Tibial nerve (tissue), 4 donors: ENCODE measurements around the gene CPZ. TPM values are rescaled to one million over a fixed set of nuclear protein-coding genes. Genes with fewer than 3 reads are reported as not detected.

ENCODE experiments used
- DNase-seq, 2 donors: peaks; one replicate each; pipeline ENCODE4 v3.0.0-alpha.2; 2019; ENCODE audit warnings: low spot score in 2 of 2
- H3K27ac ChIP-seq, 4 donors: fragments of 200-600 bp; sonication (generic) in 3 of 4; one replicate each; pipeline ENCODE4 v1.5.1; 2017 to 2019; ENCODE audit warnings: mild to moderate bottlenecking in 1 of 4
- H3K27me3 ChIP-seq, 2 donors: fragments of 200-600 bp; sonication (generic) in 1 of 2; one replicate each; pipeline versions ENCODE4 v1.5.1 to v1.6.0; 2017 to 2019
- H3K36me3 ChIP-seq, 3 donors: fragments of 200-600 bp; sonication (generic); one replicate each; pipeline ENCODE4 v1.5.1; 2018 to 2019
- H3K4me1 ChIP-seq, 4 donors: fragments of 200-600 bp; sonication (generic) in 3 of 4; one replicate each; pipeline ENCODE4 v1.5.1; 2017 to 2019
- H3K4me3 ChIP-seq, 4 donors: fragments of 200-600 bp; sonication (generic) in 3 of 4; one replicate each; pipeline ENCODE4 v1.5.1; 2017 to 2019; ENCODE audit warnings: mild to moderate bottlenecking in 1 of 4, moderate library complexity in 1 of 4
- H3K9me3 ChIP-seq, 4 donors: fragments of 200-600 bp; sonication (generic) in 3 of 4; one replicate each; pipeline ENCODE4 v1.5.1; 2017 to 2019
- EP300 ChIP-seq, 2 donors: sonication (generic); formaldehyde crosslinking; IDR thresholded peaks; one replicate each; pipeline ENCODE4 v1.6.1; 2017; ENCODE audit warnings: antibody characterized with exemption in 2 of 2, mild to moderate bottlenecking in 1 of 2
- POLR2A ChIP-seq, 2 donors: fragments of 450-650 bp; IDR thresholded peaks; one replicate each; pipeline ENCODE4 v1.6.1; 2017; ENCODE audit warnings: antibody characterized with exemption in 2 of 2, mild to moderate bottlenecking in 2 of 2, moderate library complexity in 2 of 2
- WGBS, 2 donors: methylation state at CpG; one replicate each; pipeline ENCODE4 v1.1.5; 2018; 5-methylcytosine and 5-hydroxymethylcytosine counted together
- total RNA-seq, 4 donors: library from RNA; depleted of rRNA; stranded (reverse); fragments of >200 nt; gene quantifications; one replicate each; pipeline ENCODE4 v1.1.0, GENCODE V29; 2016
- TF ChIP-seq, protein P1 (sequence below), 5 experiments: fragments of 200-600 bp in 3 of 5; fragments of 450-650 bp in 2 of 5; sonication (generic) in 3 of 5; IDR thresholded peaks; one replicate each; pipeline ENCODE4 v1.5.1; 2016 to 2019; ENCODE audit warnings: antibody characterized with exemption in 5 of 5, mild to moderate bottlenecking in 3 of 5, moderate library complexity in 2 of 5

CPZ gene
- total RNA-seq, 4 donors from 2014 or later, result 1.6 to 11.7 (median 2.5) TPM

DNA sequence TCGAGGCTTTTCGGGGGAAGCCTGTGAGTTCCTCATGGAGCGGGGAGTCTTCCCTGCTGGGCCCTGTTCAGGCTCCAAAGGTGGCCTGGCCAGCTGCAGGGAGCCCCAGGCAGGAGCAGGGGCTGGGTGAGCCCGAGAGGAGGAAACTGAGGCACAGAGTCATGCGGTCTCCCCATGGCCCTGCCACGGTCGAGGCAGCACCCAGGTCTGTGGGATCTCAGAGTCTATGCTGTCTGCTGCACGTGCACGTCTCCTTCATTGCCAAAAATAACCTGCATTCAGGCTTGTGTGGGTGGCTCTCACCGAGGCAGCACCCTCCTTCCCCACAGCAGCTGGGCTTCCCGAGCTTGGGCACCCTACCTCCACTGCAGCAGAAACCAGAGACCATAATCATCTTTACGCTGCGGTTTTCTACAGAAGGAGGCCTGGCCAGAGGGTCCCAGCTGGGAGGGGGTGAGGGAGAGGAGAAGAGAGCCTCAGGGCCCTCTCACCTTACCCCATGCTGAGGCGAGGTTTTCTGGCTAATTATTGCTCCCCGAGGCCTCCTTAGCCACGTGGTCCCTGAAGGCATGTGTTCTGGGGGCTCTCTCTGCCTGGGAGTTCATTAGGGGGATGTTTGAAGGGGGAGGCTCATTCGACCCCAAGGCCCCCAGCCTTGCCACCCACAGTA lies 64.3 kb downstream of the CPZ start:
- WGBS, 2 donors, result 58 to 72% methylated on average over 15 to 17 of the region's 17 CpGs
- no peak overlapping the region for H3K27ac ChIP-seq
- no peaks in the 10 kb centered on the region for H3K36me3 ChIP-seq
- H3K4me1 ChIP-seq, result no peaks in the 10 kb centered on the region
- peaks cover 0 to 36% (median 0%) of the 10 kb centered on the region in 4 donors for H3K9me3 ChIP-seq
- DNase-seq, result no peak
- no peak overlapping the region for H3K4me3 ChIP-seq
- no peaks in the 10 kb centered on the region for H3K27me3 ChIP-seq
- no peak for TF ChIP-seq POLR2A (IDR thresholded peaks at IDR 0.05)
- TF ChIP-seq EP300 (IDR thresholded peaks at IDR 0.05), result no peak
- TF ChIP-seq, protein P1, sequence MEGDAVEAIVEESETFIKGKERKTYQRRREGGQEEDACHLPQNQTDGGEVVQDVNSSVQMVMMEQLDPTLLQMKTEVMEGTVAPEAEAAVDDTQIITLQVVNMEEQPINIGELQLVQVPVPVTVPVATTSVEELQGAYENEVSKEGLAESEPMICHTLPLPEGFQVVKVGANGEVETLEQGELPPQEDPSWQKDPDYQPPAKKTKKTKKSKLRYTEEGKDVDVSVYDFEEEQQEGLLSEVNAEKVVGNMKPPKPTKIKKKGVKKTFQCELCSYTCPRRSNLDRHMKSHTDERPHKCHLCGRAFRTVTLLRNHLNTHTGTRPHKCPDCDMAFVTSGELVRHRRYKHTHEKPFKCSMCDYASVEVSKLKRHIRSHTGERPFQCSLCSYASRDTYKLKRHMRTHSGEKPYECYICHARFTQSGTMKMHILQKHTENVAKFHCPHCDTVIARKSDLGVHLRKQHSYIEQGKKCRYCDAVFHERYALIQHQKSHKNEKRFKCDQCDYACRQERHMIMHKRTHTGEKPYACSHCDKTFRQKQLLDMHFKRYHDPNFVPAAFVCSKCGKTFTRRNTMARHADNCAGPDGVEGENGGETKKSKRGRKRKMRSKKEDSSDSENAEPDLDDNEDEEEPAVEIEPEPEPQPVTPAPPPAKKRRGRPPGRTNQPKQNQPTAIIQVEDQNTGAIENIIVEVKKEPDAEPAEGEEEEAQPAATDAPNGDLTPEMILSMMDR (IDR thresholded peaks at IDR 0.05), result no peak

DNA sequence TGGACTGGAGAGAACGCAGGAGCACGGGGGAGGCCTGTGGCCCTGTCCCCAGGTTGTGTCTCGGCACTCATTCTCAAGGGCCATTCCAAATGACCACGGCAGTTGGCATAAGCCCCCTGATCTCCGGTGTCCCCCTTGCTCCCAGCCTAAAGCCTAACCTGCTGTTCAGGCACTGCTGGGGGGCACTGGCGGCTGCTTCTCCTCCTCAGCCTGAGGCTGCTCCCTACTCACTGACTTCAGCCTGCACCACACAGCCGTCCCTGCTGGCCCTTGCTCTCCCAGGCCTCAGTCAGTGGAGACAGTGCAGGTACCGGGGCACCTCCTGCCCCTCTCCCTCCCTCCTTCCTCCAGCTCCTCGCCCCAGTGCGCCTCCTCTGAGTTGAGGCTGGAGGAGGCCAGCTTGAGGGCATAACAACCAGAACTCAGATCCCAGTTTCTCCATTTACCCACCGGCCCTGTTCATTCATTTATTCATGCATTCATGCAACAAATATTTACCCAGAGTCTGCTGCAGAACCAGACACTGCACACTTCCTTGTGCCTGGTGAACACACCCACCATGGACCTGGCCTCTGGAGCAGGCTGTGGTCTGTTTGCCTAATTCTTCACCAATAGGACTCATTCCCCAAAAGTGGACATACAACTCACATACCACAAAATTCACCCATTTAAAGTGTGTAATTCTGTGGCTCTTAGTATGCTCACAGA lies 65.0 kb downstream of the CPZ start:
- DNase-seq, result no peak
- no peaks in the 10 kb centered on the region for H3K27me3 ChIP-seq
- 73 to 78% methylated on average over 11 of the region's 11 CpGs for WGBS, 2 donors

DNA sequence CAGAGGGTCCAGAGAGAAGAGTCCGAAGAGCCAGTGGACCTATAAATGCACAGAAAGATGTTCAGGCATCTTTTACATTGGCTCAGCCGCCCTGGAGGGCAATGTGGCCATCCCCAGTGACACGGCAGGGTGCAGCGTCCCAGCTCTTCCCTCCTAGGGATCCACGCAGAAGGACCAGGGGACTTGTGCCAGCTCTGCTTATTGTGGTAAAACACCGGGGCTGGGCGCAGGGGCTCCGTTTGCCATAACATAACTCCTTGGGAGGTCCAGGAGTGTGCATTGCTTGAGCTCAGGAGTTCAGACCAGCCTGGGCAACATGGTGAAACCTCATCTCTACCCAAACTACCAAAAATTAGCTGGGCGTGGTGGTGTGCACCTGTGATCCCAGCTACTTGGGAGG lies 70.2 kb downstream of the CPZ start:
- no peaks in the 10 kb centered on the region for H3K4me1 ChIP-seq
- H3K9me3 ChIP-seq, result peaks cover 0 to 5% (median 0%) of the 10 kb centered on the region in 4 donors
- DNase-seq, result no peak
- no peaks in the 10 kb centered on the region for H3K36me3 ChIP-seq
- no peaks in the 10 kb centered on the region for H3K27me3 ChIP-seq
- no peak for TF ChIP-seq POLR2A (IDR thresholded peaks at IDR 0.05)
- TF ChIP-seq, protein P1 (IDR thresholded peaks at IDR 0.05), result no peak
- TF ChIP-seq EP300 (IDR thresholded peaks at IDR 0.05), result no peak
- H3K4me3 ChIP-seq, result no peak overlapping the region
- 74 to 76% methylated on average over 9 of the region's 9 CpGs for WGBS, 2 donors
- no peak overlapping the region for H3K27ac ChIP-seq

More for the DNA sequence above, 65.0 kb downstream of the CPZ start:
- H3K9me3 ChIP-seq, result peaks cover 0 to 34% (median 0%) of the 10 kb centered on the region in 4 donors
- no peaks in the 10 kb centered on the region for H3K4me1 ChIP-seq
- H3K36me3 ChIP-seq, result no peaks in the 10 kb centered on the region
- TF ChIP-seq EP300 (IDR thresholded peaks at IDR 0.05) (no peak), POLR2A (IDR thresholded peaks at IDR 0.05) (no peak)
- TF ChIP-seq, protein P1 (IDR thresholded peaks at IDR 0.05), result no peak
- H3K4me3 ChIP-seq, result no peak overlapping the region
- H3K27ac ChIP-seq, result no peak overlapping the region

DNA sequence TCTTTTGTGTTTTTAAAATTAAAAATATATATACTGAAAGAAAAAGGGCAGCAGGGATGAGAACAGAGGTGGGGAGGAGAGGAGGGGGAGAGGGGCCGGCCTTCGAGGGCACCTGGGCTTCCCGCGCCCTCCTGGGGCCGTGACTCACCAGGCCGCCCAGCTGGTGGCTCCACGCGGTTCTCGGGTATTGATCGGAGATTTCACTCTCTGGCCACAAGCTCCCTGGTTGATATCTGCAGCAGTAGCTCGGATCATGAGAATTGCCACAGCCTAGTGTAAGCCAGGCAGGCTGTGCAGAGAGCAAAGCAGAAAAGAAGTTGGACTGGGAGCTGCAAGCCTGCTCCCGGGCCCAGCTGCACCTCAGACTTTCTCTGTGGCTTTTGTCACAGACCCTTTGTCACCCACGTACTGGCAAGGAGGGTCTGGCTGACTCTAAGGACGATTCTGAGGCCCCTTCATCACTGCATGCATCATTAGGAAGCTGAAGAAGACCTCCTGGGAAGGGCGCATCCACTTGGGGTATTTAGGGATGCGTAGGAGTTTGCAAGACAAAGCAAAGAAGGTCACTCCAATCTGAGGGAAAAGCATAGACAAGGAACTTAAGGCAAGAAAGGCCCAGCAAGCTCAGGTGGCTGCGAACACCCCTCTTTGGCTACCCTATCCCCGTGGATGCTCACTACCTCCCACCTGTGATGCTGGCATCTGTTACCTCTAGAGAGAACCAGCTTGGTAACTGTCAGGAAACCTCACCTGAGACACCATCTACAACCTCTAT lies 71.7 kb downstream of the CPZ start:
- H3K27me3 ChIP-seq, result no peaks in the 10 kb centered on the region
- DNase-seq, result no peak
- no peak for TF ChIP-seq EP300 (IDR thresholded peaks at IDR 0.05)

DNA sequence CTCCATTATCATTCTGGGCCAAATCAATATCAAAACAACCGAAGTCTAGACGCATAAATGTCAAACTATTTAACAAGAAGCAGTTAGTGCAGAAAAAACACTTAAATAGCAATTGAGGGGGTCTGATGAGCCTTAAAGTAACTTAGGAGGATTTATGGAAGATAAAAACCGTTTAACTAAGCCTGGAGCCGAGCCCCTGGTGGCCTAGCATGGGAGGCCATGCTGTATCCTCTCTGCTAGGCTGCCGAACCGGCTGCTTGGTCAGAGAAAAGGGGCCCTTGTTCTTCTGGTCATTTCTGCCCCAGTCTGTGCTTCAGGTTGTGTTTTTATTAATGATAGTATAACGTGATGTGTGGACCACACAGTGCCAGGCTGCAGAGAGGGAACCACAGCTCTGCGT lies 72.4 kb downstream of the CPZ start:
- H3K27ac ChIP-seq, result no peak overlapping the region
- 43 to 48% methylated on average over 8 of the region's 8 CpGs for WGBS, 2 donors
- H3K4me3 ChIP-seq, result no peak overlapping the region
- peaks cover 0 to 12% (median 0%) of the 10 kb centered on the region in 4 donors for H3K9me3 ChIP-seq
- H3K36me3 ChIP-seq, result no peaks in the 10 kb centered on the region
- no peak for DNase-seq
- H3K27me3 ChIP-seq, result no peaks in the 10 kb centered on the region
- H3K4me1 ChIP-seq, result no peaks in the 10 kb centered on the region
- no peak for TF ChIP-seq POLR2A (IDR thresholded peaks at IDR 0.05)
- no peak for TF ChIP-seq EP300 (IDR thresholded peaks at IDR 0.05)
- TF ChIP-seq, protein P1 (IDR thresholded peaks at IDR 0.05), result no peak

More for the DNA sequence above, 71.7 kb downstream of the CPZ start:
- peaks cover 0 to 12% (median 0%) of the 10 kb centered on the region in 4 donors for H3K9me3 ChIP-seq
- H3K27ac ChIP-seq, result no peak overlapping the region
- no peaks in the 10 kb centered on the region for H3K36me3 ChIP-seq
- H3K4me3 ChIP-seq, result no peak overlapping the region
- no peaks in the 10 kb centered on the region for H3K4me1 ChIP-seq
- WGBS, 2 donors, result 62 to 66% methylated on average over 18 of the region's 18 CpGs
